ENCODE measurements around the gene FOXO4. TPM values are rescaled to one million over a fixed set of nuclear protein-coding genes. Genes with fewer than 3 reads are reported as not detected.

The FOXO4 gene
- polyA plus RNA-seq, 2 of the 4 experiments (the other 2 are of a cell fraction) = 1.0 to 2.3 TPM

- H3K4me3 ChIP-seq = no peak overlapping the region
- no peak overlapping the region for H3K27ac ChIP-seq
- ChIA-PET CTCF (interaction anchor here (0.8 to 2.4 kb wide), 4 partner anchors 12 to 29 kb away, joined by 3 to 9 read pairs (median 5); no protein-coding TSS in a partner anchor), POLR2A (no interaction called here)
- FAIRE-seq (no peak), ATAC-seq (peak in 1 of 2 experiments; percentile 34; a peak in 3 of 6 replicates), DNase-seq (ENCODE audit: low read depth in 1 of 2, low spot score in 1 of 2) (no peak)
- H3K4me1 ChIP-seq = peaks cover 6% of the 10 kb centered on the region; the same call in 2 of the 3 replicates
- H3K9me3 ChIP-seq = no peaks in the 10 kb centered on the region
- no peak for TF ChIP-seq BCL3 (IDR thresholded peaks at IDR 0.05)
- no peak for TF ChIP-seq TP53 (CRISPR knock-in tag; IDR thresholded peaks at IDR 0.05)
- TF ChIP-seq SMC3 (IDR thresholded peaks at IDR 0.05) = no peak
- no peak for TF ChIP-seq ELK1 (IDR thresholded peaks at IDR 0.05; ENCODE audit: low read depth, low read length)
- TF ChIP-seq BHLHE40 (IDR thresholded peaks at IDR 0.05; ENCODE audit: low read depth, low read length) = no peak
- TF ChIP-seq ZFP36 (IDR thresholded peaks at IDR 0.05; ENCODE audit: borderline replicate concordance, partially characterized antibody) = no peak
- TF ChIP-seq ZNF302 (CRISPR knock-in tag; IDR thresholded peaks at IDR 0.05) = no peak
- no peak for TF ChIP-seq ZC3H11A (IDR thresholded peaks at IDR 0.05)
- no peak for TF ChIP-seq NFE2L2 (conservative IDR thresholded peaks at IDR 0.05; ENCODE audit: low read length)
- WGBS (ENCODE audit: missing lambda C conversion rate) = 70% methylated on average over 15 of the region's 31 CpGs
- H3K4me2 ChIP-seq = no peak overlapping the region
Observed at GRCh38 chrX:71100581-71101505, 5.2 kb downstream of the FOXO4 start.

GRCh38 chrX:71102292-71102691, 6.6 kb downstream of the FOXO4 start:
- Histone ChIP-seq H3K9me3 (no peaks in the 10 kb centered on the region), H3K4me1 (no peaks in the 10 kb centered on the region), H3K4me2 (no peak overlapping the region), H3K27ac (no peak overlapping the region), H3K4me3 (no peak overlapping the region)
- DNase-seq (ENCODE audit: low read depth in 1 of 2, low spot score in 1 of 2) (no peak), ATAC-seq (no peak), FAIRE-seq (no peak)
- TF ChIP-seq FOSL2 (IDR thresholded peaks at IDR 0.05) = no peak
- no peak for TF ChIP-seq FOSL2 (CRISPR knock-in tag; IDR thresholded peaks at IDR 0.05)
- no peak for TF ChIP-seq NR3C1 (IDR thresholded peaks at IDR 0.05)
- no peak for TF ChIP-seq MAX (IDR thresholded peaks at IDR 0.05)
- no peak for TF ChIP-seq RARB (CRISPR knock-in tag; IDR thresholded peaks at IDR 0.05)
- no peak for TF ChIP-seq SMC3 (IDR thresholded peaks at IDR 0.05)
- TF ChIP-seq ZSCAN20 (CRISPR knock-in tag; IDR thresholded peaks at IDR 0.05) = no peak
- TF ChIP-seq JUNB (IDR thresholded peaks at IDR 0.05) = no peak
- TF ChIP-seq HOXB5 (CRISPR knock-in tag; IDR thresholded peaks at IDR 0.05) = no peak
- no peak for TF ChIP-seq FOSB (CRISPR knock-in tag; IDR thresholded peaks at IDR 0.05)
- no peak for TF ChIP-seq CTCF (IDR thresholded peaks at IDR 0.05)
- no peak for TF ChIP-seq CHD2 (IDR thresholded peaks at IDR 0.05; ENCODE audit: low read length, partially characterized antibody)
- TF ChIP-seq KDM5A (IDR thresholded peaks at IDR 0.05) = no peak
- TF ChIP-seq ELK1 (IDR thresholded peaks at IDR 0.05; ENCODE audit: low read depth, low read length) = no peak
- TF ChIP-seq EP300 (IDR thresholded peaks at IDR 0.05) = no peak
- TF ChIP-seq TFCP2L1 (CRISPR knock-in tag; IDR thresholded peaks at IDR 0.05) = no peak
- no peak for TF ChIP-seq EHF (CRISPR knock-in tag; IDR thresholded peaks at IDR 0.05)
- TF ChIP-seq CHD4 (IDR thresholded peaks at IDR 0.05; ENCODE audit: borderline replicate concordance) = no peak
- TF ChIP-seq MAZ (IDR thresholded peaks at IDR 0.05; ENCODE audit: borderline replicate concordance, low read depth, low read length) = no peak
- POLR2A ChIA-PET = no interaction called here
- 41% methylated on average over 3 of the region's 3 CpGs for WGBS (ENCODE audit: missing lambda C conversion rate)
- CTCF ChIA-PET = interaction anchor here (0.8 to 1.0 kb wide), 3 partner anchors 25 to 27 kb away, joined by 3 to 4 read pairs (median 3); no protein-coding TSS in a partner anchor

Measured in A549 (cell line).